Measurements from ENCODE around the gene AMIGO1. TPM values are rescaled to one million over a fixed set of nuclear protein-coding genes. Genes with fewer than 3 reads are reported as not detected.
A peak's percentile ranks its signal among the peaks of the same experiment; 100 is the strongest.

The AMIGO1 gene
- total and polyA plus RNA-seq, 10 of the 15 experiments (the other 5 are each of a cell fraction or from before 2014, with no cell fraction given), result 0.02 to 0.28 (median 0.08) TPM; not detected in 1

DNA sequence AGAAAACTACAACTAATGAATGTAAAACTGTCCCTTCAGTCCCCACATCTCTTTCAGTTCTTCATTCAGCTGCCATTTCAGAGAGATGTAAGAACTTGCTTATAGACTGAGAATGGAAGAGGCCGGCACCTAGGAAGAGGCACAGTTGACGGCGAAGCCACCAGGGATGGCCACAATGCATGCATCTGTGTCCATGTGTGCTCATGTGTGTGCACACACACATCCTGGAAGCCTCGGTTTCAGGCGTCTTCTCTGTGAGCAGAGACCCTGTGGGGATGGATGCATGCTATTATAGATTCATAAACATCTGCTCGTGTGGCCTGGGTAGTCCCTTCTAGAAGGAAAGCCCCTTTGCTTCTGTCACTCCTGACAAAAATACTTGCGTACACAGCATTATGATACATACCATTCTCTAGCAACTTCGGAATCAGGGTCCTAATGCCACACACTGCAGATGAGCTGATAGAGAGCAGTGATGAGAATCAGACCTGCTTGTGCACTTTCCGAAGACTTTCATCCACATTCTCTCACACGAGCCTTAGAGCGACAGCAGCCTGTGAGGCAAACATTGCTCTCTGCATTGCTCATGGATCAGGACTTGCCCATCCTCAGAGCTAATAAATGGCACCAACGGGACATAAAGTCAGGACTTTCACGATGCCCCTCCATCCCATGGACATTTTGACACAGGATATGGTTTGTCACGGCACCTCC lies 17.7 kb upstream of the AMIGO1 start (continued):
- TF ChIP-seq, protein P1, sequence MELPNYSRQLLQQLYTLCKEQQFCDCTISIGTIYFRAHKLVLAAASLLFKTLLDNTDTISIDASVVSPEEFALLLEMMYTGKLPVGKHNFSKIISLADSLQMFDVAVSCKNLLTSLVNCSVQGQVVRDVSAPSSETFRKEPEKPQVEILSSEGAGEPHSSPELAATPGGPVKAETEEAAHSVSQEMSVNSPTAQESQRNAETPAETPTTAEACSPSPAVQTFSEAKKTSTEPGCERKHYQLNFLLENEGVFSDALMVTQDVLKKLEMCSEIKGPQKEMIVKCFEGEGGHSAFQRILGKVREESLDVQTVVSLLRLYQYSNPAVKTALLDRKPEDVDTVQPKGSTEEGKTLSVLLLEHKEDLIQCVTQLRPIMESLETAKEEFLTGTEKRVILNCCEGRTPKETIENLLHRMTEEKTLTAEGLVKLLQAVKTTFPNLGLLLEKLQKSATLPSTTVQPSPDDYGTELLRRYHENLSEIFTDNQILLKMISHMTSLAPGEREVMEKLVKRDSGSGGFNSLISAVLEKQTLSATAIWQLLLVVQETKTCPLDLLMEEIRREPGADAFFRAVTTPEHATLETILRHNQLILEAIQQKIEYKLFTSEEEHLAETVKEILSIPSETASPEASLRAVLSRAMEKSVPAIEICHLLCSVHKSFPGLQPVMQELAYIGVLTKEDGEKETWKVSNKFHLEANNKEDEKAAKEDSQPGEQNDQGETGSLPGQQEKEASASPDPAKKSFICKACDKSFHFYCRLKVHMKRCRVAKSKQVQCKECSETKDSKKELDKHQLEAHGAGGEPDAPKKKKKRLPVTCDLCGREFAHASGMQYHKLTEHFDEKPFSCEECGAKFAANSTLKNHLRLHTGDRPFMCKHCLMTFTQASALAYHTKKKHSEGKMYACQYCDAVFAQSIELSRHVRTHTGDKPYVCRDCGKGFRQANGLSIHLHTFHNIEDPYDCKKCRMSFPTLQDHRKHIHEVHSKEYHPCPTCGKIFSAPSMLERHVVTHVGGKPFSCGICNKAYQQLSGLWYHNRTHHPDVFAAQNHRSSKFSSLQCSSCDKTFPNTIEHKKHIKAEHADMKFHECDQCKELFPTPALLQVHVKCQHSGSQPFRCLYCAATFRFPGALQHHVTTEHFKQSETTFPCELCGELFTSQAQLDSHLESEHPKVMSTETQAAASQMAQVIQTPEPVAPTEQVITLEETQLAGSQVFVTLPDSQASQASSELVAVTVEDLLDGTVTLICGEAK (IDR thresholded peaks at IDR 0.05; ENCODE audit: borderline replicate concordance), result no peak
- TF ChIP-seq, protein P2, sequence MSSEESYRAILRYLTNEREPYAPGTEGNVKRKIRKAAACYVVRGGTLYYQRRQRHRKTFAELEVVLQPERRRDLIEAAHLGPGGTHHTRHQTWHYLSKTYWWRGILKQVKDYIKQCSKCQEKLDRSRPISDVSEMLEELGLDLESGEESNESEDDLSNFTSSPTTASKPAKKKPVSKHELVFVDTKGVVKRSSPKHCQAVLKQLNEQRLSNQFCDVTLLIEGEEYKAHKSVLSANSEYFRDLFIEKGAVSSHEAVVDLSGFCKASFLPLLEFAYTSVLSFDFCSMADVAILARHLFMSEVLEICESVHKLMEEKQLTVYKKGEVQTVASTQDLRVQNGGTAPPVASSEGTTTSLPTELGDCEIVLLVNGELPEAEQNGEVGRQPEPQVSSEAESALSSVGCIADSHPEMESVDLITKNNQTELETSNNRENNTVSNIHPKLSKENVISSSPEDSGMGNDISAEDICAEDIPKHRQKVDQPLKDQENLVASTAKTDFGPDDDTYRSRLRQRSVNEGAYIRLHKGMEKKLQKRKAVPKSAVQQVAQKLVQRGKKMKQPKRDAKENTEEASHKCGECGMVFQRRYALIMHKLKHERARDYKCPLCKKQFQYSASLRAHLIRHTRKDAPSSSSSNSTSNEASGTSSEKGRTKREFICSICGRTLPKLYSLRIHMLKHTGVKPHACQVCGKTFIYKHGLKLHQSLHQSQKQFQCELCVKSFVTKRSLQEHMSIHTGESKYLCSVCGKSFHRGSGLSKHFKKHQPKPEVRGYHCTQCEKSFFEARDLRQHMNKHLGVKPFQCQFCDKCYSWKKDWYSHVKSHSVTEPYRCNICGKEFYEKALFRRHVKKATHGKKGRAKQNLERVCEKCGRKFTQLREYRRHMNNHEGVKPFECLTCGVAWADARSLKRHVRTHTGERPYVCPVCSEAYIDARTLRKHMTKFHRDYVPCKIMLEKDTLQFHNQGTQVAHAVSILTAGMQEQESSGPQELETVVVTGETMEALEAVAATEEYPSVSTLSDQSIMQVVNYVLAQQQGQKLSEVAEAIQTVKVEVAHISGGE (CRISPR knock-in tag; IDR thresholded peaks at IDR 0.05), result no peak
- TF ChIP-seq NR2C1 (IDR thresholded peaks at IDR 0.05) (no peak), CHD1 (IDR thresholded peaks at IDR 0.05; ENCODE audit: low read depth, low read length) (no peak), ZNF24 (IDR thresholded peaks at IDR 0.05) (0 out of 2 replicates have a peak, but pooled peaks have one; percentile 24), POLR2AphosphoS2 (IDR thresholded peaks at IDR 0.05; ENCODE audit: low read depth, low read length) (no peak), YY1 (IDR thresholded peaks at IDR 0.05; ENCODE audit: low read depth, low read length) (no peak), NFYB (IDR thresholded peaks at IDR 0.05; ENCODE audit: insufficient read depth, low read depth, low read length) (no peak), ESRRA (IDR thresholded peaks at IDR 0.05; ENCODE audit: low read length) (no peak), RAD21 (IDR thresholded peaks at IDR 0.05; ENCODE audit: insufficient read depth, low read depth, low read length) (no peak), RCOR1 (conservative IDR thresholded peaks at IDR 0.05; ENCODE audit: low read depth, low read length) (no peak), FOXK2 (IDR thresholded peaks at IDR 0.05) (no peak), SMC3 (IDR thresholded peaks at IDR 0.05; ENCODE audit: borderline replicate concordance, low read length) (no peak), ETV6 (conservative IDR thresholded peaks at IDR 0.05 in 1 of 2, IDR thresholded peaks at IDR 0.05 in 1 of 2; ENCODE audit: borderline replicate concordance in 1 of 2, low read depth in 1 of 2) (no peak), ZNF217 (IDR thresholded peaks at IDR 0.05) (no peak), HDAC2 (IDR thresholded peaks at IDR 0.05) (no peak)
- TF ChIP-seq, protein P3, sequence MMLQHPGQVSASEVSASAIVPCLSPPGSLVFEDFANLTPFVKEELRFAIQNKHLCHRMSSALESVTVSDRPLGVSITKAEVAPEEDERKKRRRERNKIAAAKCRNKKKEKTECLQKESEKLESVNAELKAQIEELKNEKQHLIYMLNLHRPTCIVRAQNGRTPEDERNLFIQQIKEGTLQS (IDR thresholded peaks at IDR 0.05; ENCODE audit: borderline replicate concordance, extremely low read depth, low read depth, low read length), result no peak
- TF ChIP-seq, protein P4, sequence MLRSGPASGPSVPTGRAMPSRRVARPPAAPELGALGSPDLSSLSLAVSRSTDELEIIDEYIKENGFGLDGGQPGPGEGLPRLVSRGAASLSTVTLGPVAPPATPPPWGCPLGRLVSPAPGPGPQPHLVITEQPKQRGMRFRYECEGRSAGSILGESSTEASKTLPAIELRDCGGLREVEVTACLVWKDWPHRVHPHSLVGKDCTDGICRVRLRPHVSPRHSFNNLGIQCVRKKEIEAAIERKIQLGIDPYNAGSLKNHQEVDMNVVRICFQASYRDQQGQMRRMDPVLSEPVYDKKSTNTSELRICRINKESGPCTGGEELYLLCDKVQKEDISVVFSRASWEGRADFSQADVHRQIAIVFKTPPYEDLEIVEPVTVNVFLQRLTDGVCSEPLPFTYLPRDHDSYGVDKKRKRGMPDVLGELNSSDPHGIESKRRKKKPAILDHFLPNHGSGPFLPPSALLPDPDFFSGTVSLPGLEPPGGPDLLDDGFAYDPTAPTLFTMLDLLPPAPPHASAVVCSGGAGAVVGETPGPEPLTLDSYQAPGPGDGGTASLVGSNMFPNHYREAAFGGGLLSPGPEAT (IDR thresholded peaks at IDR 0.05; ENCODE audit: low read depth), result peak; percentile 98
